Measurements from ENCODE around the gene CRHR2. TPM values are rescaled to one million over a fixed set of nuclear protein-coding genes. Genes with fewer than 3 reads are reported as not detected.

The CRHR2 gene
- total RNA-seq, 1 experiment from 2014 or later, result 0.22 TPM

DNA sequence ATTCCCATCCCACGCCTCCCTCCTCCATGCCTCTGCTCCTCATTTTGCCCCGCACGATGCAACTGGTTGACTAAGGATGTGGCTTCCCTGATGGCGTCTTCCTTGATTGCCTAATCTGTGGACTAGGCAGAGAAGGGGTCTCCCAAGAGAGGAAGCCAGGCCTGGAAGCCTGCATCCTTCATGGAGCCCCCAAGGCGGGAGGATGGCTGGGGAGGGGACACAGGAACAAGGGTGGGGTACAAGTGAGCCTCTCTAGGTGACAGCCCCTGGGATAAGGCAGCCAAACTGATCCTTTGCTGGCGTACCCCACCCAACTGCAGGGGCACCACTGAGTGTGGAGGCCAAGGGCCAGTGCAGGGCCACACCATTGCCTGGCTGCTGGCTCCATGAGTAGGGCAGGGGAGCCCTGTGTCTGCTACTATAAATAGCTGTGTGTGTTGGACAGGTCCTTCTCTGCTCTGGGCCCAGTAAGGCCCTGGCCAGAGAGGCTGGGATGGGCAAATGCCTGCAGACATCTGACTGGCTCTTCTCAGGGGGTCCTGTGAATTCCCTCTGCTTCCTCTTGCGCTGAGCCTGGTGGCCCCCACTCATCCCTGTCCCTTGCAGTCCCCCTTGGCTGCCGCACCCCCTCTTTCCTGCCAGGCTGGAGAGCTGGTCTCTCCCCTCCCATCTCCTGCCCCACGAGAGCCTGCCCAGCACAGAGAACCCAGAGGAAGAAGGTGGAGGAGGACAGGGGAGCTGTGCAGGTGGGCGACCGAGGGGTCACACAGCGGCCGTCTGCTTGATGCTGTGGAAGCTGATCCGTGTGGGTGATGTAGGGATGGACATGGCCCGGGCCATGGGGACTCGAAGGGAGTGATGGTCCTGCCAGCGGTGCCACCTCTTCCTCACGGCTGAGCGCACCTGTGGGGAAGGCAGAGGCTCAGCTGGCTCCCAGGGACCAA is 29.3 kb downstream of the CRHR2 start (continued):
- TF ChIP-seq, protein P1, sequence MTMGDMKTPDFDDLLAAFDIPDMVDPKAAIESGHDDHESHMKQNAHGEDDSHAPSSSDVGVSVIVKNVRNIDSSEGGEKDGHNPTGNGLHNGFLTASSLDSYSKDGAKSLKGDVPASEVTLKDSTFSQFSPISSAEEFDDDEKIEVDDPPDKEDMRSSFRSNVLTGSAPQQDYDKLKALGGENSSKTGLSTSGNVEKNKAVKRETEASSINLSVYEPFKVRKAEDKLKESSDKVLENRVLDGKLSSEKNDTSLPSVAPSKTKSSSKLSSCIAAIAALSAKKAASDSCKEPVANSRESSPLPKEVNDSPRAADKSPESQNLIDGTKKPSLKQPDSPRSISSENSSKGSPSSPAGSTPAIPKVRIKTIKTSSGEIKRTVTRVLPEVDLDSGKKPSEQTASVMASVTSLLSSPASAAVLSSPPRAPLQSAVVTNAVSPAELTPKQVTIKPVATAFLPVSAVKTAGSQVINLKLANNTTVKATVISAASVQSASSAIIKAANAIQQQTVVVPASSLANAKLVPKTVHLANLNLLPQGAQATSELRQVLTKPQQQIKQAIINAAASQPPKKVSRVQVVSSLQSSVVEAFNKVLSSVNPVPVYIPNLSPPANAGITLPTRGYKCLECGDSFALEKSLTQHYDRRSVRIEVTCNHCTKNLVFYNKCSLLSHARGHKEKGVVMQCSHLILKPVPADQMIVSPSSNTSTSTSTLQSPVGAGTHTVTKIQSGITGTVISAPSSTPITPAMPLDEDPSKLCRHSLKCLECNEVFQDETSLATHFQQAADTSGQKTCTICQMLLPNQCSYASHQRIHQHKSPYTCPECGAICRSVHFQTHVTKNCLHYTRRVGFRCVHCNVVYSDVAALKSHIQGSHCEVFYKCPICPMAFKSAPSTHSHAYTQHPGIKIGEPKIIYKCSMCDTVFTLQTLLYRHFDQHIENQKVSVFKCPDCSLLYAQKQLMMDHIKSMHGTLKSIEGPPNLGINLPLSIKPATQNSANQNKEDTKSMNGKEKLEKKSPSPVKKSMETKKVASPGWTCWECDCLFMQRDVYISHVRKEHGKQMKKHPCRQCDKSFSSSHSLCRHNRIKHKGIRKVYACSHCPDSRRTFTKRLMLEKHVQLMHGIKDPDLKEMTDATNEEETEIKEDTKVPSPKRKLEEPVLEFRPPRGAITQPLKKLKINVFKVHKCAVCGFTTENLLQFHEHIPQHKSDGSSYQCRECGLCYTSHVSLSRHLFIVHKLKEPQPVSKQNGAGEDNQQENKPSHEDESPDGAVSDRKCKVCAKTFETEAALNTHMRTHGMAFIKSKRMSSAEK (CRISPR knock-in tag; IDR thresholded peaks at IDR 0.05; ENCODE audit: borderline replicate concordance), result no peak
- no peak for TF ChIP-seq EMX1 (CRISPR knock-in tag; IDR thresholded peaks at IDR 0.05)
- TF ChIP-seq, protein P2, sequence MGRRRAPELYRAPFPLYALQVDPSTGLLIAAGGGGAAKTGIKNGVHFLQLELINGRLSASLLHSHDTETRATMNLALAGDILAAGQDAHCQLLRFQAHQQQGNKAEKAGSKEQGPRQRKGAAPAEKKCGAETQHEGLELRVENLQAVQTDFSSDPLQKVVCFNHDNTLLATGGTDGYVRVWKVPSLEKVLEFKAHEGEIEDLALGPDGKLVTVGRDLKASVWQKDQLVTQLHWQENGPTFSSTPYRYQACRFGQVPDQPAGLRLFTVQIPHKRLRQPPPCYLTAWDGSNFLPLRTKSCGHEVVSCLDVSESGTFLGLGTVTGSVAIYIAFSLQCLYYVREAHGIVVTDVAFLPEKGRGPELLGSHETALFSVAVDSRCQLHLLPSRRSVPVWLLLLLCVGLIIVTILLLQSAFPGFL (CRISPR knock-in tag; IDR thresholded peaks at IDR 0.05; ENCODE audit: borderline replicate concordance), result no peak
- no peak for TF ChIP-seq CREM (CRISPR knock-in tag; IDR thresholded peaks at IDR 0.05)
- TF ChIP-seq, protein P3, sequence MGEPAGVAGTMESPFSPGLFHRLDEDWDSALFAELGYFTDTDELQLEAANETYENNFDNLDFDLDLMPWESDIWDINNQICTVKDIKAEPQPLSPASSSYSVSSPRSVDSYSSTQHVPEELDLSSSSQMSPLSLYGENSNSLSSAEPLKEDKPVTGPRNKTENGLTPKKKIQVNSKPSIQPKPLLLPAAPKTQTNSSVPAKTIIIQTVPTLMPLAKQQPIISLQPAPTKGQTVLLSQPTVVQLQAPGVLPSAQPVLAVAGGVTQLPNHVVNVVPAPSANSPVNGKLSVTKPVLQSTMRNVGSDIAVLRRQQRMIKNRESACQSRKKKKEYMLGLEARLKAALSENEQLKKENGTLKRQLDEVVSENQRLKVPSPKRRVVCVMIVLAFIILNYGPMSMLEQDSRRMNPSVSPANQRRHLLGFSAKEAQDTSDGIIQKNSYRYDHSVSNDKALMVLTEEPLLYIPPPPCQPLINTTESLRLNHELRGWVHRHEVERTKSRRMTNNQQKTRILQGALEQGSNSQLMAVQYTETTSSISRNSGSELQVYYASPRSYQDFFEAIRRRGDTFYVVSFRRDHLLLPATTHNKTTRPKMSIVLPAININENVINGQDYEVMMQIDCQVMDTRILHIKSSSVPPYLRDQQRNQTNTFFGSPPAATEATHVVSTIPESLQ (CRISPR knock-in tag; IDR thresholded peaks at IDR 0.05), result no peak
- TF ChIP-seq ZNF219 (CRISPR knock-in tag; IDR thresholded peaks at IDR 0.05; ENCODE audit: borderline replicate concordance), result no peak
- TF ChIP-seq, protein P4, sequence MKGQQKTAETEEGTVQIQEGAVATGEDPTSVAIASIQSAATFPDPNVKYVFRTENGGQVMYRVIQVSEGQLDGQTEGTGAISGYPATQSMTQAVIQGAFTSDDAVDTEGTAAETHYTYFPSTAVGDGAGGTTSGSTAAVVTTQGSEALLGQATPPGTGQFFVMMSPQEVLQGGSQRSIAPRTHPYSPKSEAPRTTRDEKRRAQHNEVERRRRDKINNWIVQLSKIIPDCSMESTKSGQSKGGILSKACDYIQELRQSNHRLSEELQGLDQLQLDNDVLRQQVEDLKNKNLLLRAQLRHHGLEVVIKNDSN (CRISPR knock-in tag; IDR thresholded peaks at IDR 0.05), result no peak
- TF ChIP-seq, protein P5, sequence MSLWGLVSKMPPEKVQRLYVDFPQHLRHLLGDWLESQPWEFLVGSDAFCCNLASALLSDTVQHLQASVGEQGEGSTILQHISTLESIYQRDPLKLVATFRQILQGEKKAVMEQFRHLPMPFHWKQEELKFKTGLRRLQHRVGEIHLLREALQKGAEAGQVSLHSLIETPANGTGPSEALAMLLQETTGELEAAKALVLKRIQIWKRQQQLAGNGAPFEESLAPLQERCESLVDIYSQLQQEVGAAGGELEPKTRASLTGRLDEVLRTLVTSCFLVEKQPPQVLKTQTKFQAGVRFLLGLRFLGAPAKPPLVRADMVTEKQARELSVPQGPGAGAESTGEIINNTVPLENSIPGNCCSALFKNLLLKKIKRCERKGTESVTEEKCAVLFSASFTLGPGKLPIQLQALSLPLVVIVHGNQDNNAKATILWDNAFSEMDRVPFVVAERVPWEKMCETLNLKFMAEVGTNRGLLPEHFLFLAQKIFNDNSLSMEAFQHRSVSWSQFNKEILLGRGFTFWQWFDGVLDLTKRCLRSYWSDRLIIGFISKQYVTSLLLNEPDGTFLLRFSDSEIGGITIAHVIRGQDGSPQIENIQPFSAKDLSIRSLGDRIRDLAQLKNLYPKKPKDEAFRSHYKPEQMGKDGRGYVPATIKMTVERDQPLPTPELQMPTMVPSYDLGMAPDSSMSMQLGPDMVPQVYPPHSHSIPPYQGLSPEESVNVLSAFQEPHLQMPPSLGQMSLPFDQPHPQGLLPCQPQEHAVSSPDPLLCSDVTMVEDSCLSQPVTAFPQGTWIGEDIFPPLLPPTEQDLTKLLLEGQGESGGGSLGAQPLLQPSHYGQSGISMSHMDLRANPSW (CRISPR knock-in tag; conservative IDR thresholded peaks at IDR 0.05; ENCODE audit: low read depth), result no peak
- no peak for TF ChIP-seq ZNF232 (CRISPR knock-in tag; IDR thresholded peaks at IDR 0.05)
- TF ChIP-seq, protein P6, sequence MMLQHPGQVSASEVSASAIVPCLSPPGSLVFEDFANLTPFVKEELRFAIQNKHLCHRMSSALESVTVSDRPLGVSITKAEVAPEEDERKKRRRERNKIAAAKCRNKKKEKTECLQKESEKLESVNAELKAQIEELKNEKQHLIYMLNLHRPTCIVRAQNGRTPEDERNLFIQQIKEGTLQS (CRISPR knock-in tag; conservative IDR thresholded peaks at IDR 0.05), result no peak

DNA sequence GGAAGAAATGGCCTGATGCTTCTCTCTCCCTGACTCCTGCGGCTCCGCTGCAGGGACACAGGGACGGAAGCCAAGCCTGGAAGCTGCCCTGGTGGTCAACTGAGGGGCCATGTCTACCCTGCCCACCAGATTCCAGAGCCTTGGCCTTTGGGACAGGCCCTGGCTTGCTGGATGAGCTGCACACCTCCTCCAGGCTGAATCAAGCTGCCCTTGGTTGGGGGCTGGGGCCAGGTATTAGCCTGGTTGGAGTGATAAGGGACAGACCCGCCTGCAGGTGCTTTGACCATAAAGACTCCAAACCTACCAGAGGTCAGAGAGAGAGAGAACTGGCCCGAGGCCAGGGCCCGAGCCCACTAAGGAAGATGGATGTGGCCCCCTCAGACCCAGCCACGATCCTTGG is 30.1 kb downstream of the CRHR2 start:
- Mint-ChIP-seq H3K27ac (no peak overlapping the region; the same call in 1 of the 2 replicates), H3K36me3 (no peaks in the 10 kb centered on the region), H3K4me3 (no peak overlapping the region), H3K27me3 (ENCODE audit: low read depth) (no peaks in the 10 kb centered on the region), H3K4me1 (peaks cover 9% of the 10 kb centered on the region), H3K9me3 (no peaks in the 10 kb centered on the region)
- DNase-seq (ENCODE audit: low spot score), result no peak
- ChIA-PET POLR2A (no interaction called here), CTCF (no interaction called here)
- ATAC-seq, result no peak
- TF ChIP-seq KAT7 (CRISPR knock-in tag; IDR thresholded peaks at IDR 0.05; ENCODE audit: borderline replicate concordance) (no peak), NFYB (CRISPR knock-in tag; conservative IDR thresholded peaks at IDR 0.05; ENCODE audit: low read depth) (no peak), MYBL2 (CRISPR knock-in tag; IDR thresholded peaks at IDR 0.05) (no peak), GRHL2 (CRISPR knock-in tag; IDR thresholded peaks at IDR 0.05; ENCODE audit: insufficient replicate concordance, severe bottlenecking) (no peak)
- TF ChIP-seq, protein P7, sequence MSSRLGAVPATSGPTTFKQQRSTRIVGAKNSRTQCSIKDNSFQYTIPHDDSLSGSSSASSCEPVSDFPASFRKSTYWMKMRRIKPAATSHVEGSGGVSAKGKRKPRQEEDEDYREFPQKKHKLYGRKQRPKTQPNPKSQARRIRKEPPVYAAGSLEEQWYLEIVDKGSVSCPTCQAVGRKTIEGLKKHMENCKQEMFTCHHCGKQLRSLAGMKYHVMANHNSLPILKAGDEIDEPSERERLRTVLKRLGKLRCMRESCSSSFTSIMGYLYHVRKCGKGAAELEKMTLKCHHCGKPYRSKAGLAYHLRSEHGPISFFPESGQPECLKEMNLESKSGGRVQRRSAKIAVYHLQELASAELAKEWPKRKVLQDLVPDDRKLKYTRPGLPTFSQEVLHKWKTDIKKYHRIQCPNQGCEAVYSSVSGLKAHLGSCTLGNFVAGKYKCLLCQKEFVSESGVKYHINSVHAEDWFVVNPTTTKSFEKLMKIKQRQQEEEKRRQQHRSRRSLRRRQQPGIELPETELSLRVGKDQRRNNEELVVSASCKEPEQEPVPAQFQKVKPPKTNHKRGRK (CRISPR knock-in tag; IDR thresholded peaks at IDR 0.05; ENCODE audit: borderline replicate concordance), result no peak
- TF ChIP-seq, protein P8, sequence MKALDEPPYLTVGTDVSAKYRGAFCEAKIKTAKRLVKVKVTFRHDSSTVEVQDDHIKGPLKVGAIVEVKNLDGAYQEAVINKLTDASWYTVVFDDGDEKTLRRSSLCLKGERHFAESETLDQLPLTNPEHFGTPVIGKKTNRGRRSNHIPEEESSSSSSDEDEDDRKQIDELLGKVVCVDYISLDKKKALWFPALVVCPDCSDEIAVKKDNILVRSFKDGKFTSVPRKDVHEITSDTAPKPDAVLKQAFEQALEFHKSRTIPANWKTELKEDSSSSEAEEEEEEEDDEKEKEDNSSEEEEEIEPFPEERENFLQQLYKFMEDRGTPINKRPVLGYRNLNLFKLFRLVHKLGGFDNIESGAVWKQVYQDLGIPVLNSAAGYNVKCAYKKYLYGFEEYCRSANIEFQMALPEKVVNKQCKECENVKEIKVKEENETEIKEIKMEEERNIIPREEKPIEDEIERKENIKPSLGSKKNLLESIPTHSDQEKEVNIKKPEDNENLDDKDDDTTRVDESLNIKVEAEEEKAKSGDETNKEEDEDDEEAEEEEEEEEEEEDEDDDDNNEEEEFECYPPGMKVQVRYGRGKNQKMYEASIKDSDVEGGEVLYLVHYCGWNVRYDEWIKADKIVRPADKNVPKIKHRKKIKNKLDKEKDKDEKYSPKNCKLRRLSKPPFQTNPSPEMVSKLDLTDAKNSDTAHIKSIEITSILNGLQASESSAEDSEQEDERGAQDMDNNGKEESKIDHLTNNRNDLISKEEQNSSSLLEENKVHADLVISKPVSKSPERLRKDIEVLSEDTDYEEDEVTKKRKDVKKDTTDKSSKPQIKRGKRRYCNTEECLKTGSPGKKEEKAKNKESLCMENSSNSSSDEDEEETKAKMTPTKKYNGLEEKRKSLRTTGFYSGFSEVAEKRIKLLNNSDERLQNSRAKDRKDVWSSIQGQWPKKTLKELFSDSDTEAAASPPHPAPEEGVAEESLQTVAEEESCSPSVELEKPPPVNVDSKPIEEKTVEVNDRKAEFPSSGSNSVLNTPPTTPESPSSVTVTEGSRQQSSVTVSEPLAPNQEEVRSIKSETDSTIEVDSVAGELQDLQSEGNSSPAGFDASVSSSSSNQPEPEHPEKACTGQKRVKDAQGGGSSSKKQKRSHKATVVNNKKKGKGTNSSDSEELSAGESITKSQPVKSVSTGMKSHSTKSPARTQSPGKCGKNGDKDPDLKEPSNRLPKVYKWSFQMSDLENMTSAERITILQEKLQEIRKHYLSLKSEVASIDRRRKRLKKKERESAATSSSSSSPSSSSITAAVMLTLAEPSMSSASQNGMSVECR (CRISPR knock-in tag; IDR thresholded peaks at IDR 0.05; ENCODE audit: borderline replicate concordance), result no peak
